GM19438 (cell line): ENCODE results near the gene GALNT6.

Experiments used
- ATAC-seq: cut with Tn5 transposase; IDR thresholded peaks from one replicate; pipeline ENCODE4 v1.9.1; 2021; ENCODE audit warnings: low read depth; ENCODE audit not compliant: unreplicated experiment

GALNT6 gene

GRCh38 chr12:51391283-51392123 lies at the start of gene GALNT6:
Gene GALNT6 (minus strand): TSS chr12:51391406. CDS start chr12:51379781, 11,625 bp downstream.
- ATAC-seq, result peak; percentile 43

- ATAC-seq, result no peak
These were observed 48.1 kb upstream of the GALNT6 start for GRCh38 chr12:51439330-51439729.

GRCh38 chr12:51437431-51437830 lies 46.2 kb upstream of the GALNT6 start:
- no peak for ATAC-seq

GRCh38 chr12:51434305-51434704 lies 43.1 kb upstream of the GALNT6 start:
- ATAC-seq, result no peak

GRCh38 chr12:51432921-51433320 lies 41.7 kb upstream of the GALNT6 start:
- ATAC-seq, result no peak

GRCh38 chr12:51430196-51430895 lies 39.1 kb upstream of the GALNT6 start:
- no peak for ATAC-seq

GRCh38 chr12:51429700-51430099 lies 38.5 kb upstream of the GALNT6 start:
- ATAC-seq, result no peak

- no peak for ATAC-seq
These were observed 37.0 kb upstream of the GALNT6 start for GRCh38 chr12:51428256-51428655.

- ATAC-seq, result peak; percentile 85
These were observed 33.7 kb upstream of the GALNT6 start, which contains the start of gene SLC4A8 for GRCh38 chr12:51424662-51425539. Gene SLC4A8 (plus strand): TSS chr12:51424831. CDS start chr12:51424988, 157 bp downstream.

GRCh38 chr12:51424094-51424661 lies 33.0 kb upstream of the GALNT6 start:
- ATAC-seq, result no peak

GRCh38 chr12:51421266-51421884 lies 30.2 kb upstream of the GALNT6 start:
- no peak for ATAC-seq

- no peak for ATAC-seq
These were observed 28.4 kb upstream of the GALNT6 start for GRCh38 chr12:51419425-51420193.

- ATAC-seq, result no peak
These were observed 26.6 kb upstream of the GALNT6 start for GRCh38 chr12:51417826-51418225.

- no peak for ATAC-seq
These were observed 24.7 kb upstream of the GALNT6 start for GRCh38 chr12:51415931-51416330.

GRCh38 chr12:51413791-51414190 lies 22.6 kb upstream of the GALNT6 start:
- no peak for ATAC-seq

- no peak for ATAC-seq
These were observed 21.9 kb upstream of the GALNT6 start for GRCh38 chr12:51413149-51413548.

GRCh38 chr12:51409846-51410245 lies 18.6 kb upstream of the GALNT6 start:
- ATAC-seq, result no peak

- no peak for ATAC-seq
These were observed 16.4 kb upstream of the GALNT6 start for GRCh38 chr12:51407604-51408003.

GRCh38 chr12:51406859-51407258 lies 15.7 kb upstream of the GALNT6 start:
- ATAC-seq, result no peak
